HG03196 (cell line): ENCODE results near the gene AGPAT3.

ENCODE experiments used
- ATAC-seq: cut with Tn5 transposase; IDR thresholded peaks from one replicate; pipeline ENCODE4 v1.9.1; 2021; ENCODE audit not compliant: unreplicated experiment

AGPAT3 gene

DNA sequence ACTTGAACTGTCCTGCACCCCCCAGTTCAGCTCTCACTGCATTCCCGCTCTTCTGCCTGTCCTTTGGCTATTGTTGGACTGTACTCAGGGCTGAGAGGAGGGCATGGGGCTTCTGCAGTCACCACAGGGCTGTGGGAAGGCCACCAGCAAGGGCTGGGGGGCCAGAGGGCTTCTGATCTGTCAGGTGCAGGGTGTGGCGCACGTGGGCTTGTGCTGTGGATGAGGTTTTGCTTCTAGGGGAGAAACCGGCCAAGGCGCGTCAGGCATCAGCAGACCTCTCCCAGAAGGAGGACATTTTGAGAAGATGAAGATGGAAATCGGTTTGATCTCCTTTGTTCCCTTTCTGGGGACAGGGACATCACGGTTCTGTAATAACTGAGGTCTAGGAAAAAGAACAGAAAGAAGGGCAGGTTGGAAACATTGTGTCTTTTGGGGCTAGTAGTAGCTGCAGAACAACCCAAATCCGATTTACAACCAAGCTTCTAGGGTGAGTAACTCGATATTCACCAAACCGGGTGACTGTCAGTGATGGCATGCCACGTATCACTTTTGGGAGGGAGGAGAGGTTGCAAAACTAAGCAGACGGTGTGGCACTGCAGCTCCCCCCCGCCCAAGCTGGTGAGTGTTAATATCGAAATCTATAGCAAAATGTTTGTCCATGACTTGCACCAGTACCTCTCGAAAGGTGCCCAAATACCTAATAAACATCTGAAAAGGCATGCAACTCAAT, 40.9 kb downstream of the AGPAT3 start:
- no peak for ATAC-seq

DNA sequence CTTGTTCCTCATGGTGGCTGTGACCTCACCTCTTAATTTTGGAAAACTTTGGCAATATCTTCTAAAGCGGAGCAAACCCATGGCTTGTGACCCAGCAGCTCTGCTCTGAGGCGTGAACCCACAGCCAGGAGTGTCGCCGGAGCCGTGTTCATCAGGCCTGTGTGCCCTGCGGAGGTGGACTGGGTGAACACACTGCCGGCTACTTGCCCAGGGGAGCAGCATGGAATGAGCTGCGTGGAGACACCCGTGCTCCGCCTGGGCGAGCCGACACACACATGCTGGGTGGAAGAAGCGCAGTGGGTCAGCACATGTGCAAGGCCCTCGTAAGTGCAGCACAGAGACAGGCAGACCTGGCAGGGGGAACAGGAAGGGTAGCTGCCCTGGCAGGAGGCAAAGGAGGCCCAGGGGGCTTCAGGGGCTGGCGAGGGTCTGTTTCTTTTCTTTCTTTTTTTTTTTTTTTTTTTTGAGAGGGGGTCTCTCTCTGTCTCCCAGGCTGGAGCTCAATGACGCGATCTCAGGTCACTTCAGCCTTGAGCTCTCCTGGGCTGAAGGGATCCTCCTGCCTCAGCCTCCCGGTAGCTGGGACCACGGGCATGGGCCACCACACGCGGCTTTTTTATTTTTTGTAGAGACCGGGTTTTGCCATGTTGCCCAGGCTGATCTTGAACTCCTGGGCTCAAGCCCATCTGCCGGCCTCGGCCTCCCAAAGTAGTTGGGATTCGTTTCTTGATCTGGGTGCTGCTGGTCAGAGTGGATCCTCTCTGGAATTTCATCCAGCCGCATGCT, 41.8 kb downstream of the AGPAT3 start:
- ATAC-seq = no peak

DNA sequence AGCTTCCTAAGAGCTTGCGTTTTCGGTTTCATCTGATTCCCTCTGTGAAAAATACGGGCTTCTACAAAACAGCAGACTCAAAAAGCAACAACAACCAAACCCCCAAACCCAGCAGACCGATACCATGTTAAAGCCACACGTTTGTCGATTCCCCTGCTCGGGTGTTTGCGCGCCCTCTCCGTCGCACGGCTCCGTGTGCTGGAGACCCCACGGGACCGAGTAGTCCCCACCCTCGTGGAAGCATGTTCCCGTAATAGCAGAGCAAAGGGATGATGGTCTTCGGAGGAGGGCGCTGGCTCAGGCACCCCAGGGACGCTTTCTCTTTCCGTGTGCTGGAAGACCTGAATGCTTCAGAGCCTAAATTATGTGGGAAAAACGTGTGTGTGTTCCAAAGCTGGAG, 42.7 kb downstream of the AGPAT3 start:
- no peak for ATAC-seq

DNA sequence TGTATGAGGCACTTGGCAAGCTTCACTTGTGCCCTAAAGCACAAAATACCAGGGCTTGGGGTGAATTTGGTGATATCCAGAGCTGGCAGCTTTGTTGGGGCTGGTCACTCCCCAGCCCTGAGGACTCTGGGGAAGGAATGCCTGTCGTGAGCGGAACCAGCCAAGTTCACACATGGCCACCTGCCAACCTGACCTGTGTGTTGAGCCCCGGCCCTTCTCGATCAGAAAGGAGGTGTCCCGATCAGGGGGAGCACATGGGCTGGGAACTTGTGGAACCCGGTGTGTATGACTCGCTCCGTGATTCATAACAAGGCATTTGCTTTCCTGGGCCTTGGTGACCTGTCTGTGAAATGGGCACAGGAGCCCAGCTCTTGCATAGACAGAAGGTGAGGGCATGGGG, 43.1 kb downstream of the AGPAT3 start:
- no peak for ATAC-seq

DNA sequence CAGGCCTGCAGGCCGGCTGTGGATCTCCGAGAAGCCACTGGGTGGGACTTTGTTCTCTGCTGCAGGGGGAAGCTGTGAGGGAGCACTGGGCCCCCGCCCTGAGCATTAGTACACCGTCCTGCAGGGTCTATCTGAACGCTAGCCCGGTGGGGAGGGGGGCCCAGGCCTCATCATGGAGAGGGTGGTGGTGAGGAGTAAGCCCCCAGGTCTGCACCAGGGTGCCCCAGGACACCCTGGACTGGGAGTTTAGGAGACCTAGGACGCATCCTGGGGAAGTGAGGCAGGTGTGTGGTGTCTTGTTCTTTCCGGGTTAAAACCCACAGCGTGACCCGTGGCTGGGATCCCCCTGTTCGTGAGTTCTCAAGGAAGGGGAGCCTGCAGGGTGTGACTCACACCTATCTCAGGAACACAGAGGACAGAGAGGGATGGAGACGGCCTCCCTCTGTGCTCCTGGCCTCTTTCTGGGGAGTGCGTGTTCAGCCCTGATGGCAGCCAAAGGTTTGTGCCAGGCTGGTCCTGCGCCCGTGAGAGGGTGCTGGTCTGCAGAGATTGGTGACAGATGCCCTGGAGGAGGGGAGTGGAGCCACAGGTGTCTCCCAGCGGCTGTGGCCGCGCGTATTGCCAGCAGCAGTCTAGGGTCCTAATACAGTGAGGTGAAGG, 44.8 kb downstream of the AGPAT3 start:
- ATAC-seq = no peak

DNA sequence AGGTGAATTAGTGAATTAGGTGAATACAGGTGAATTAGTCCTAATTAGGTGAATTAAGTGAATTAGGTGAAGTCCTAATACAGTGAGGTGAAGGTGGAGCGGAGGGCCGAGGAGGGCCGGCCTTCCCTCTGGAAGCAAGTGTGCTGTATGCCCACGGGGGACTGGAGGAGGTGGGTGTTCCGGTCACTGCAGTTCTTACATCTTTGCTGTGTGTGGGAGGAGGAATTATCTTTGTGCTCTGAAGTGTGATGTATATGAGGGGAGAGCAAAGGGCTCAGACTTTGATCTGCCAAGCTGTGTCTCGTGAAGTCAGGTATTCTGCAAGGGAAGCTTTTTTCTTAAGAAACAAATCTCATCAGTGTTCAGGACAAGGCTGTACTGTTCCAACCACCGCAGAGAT, 45.4 kb downstream of the AGPAT3 start:
- ATAC-seq = no peak

DNA sequence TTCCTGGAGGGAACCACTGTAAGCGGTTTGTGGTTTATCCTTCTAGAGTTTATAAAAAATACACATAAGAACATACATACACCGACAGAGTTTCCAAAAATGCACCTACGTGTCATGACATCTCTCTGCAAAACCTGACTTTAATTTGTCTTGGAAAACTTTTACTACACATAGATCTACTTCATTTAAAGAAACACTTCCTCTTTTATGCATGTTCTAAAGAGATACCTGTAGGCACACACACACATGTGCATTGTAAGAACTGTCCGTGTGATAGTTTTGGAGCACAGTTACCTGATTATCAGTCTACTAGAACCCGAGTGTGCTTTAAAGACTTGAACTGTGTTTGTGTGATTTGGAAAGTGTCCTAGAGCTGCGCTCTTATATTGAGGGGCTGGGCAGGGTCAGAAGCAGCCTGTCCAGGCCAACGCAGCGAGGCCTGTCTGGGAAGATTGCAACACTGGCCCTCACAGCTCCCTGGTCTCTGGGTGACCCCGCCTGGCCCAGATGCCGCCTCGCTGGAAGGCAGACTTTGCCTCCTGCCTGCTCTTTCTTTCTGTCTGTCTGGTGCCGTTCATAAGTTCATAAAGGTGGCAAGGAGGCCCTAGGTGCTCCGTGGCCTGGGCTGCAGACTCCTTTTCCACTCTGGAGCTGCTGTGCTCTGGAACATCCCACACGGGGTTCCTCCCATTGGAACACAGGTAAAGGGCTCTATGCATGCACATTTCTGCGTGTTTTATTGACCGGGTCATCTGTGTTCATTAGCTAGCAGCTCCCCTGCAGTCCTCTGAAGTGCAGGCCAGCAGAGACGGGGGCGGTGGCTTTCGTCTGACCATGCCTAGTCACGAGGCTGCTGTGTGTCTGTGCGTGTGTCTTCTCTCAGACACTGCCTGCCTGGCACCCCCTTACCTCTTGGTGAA, 46.3 kb downstream of the AGPAT3 start:
- ATAC-seq = no peak

DNA sequence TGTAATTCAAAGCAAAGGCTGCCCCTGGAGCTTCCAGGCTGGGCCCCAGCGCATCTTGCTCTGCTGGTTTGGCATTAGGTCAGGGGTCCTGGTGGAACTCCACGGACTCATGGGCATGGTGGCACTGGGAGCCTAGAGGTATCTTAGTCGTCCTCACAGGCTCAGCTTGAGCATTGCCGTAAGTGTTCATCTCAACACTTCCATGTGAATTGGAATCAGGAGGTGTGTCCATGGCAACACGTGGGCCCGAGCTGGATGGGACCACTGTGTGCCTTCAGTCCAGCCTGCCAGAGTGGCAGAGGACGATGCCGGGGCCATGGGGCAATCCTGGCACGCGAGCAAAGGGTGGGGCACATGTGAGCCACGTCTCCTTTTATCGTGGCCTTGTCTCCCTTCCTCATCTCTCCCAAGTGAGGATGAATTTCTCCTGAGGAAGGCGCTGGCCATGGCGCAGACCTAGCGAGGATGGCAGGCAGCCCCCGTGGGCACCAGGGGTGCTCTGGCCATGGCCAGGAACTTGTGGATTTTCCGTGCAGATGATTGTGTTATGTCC, 47.0 kb downstream of the AGPAT3 start:
- ATAC-seq = no peak

DNA sequence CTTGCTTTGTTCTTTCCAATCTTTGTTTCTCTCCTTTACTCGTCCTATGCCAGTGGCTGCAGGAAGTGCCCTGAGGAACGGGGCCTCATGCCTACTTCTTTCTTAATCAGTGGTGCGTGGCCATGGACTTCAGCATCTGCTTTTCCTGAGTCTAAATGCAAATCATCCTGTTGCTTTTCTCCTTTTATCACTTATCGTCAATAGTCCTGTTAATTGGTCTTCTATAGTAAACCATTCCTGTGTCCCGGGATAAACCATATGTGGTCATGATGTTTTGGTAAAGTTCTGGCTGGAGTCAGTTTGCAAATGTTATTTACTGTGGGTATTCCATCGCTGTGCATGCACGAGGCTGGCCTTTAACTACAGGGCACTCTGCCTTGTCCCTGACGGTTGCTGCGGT, 47.5 kb downstream of the AGPAT3 start:
- no peak for ATAC-seq

DNA sequence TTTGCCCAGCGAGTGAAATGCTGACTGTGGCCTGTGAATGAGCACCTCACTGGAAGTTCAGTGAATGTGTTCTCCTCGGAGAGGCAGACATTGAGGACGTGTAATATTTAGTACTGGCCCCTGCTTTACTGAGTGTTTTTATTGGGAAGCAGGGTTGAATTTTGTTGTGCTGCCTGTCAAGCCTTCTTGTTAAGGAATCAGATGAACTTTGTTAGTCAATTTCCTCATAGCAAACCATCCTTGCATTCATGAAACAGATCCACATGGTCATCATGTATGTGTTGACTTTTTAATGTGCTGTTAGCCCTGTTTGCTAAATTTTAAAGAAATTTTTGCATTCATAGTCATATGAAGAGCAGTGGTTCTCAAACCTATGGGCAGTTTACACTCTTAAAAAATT, 47.9 kb downstream of the AGPAT3 start:
- ATAC-seq = no peak

DNA sequence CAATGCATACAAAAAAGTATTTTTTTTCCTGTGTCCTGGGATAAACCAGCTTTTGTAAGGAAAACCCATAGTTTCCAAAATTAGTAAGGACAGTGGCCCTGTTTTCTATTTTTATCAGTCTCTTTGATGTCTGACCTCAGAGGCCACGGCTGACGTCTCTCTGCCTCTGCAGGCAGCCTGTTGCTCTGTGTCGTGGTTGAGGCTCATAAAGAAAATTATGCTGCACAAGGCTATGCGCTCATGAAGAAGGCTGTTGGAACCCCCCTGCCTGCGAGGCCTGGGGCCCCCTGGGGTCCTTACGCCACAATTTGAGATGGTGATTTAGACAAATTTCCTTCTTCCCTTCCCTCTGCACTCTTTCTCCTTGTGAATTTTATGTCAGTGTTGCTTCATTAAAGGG, 48.9 kb downstream of the AGPAT3 start:
- ATAC-seq = no peak

DNA sequence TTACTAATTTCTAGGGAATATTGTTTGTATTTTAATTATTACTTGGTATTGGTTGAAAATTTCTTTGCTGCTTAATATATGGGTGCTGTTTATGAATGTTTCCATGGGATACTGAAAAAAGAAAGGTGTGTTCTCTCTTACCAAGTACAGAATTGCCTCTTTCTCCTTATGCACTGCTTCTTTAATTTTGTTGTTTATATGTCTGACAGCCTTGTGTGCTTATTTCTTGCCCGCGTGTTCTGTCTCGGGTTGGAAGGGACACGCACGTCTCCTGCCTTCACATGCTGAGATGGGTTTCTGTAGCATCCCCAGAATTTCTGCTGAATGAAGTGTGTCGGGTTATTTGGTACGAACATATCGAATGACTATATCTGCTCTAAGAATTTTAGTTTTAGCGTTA, 51.1 kb downstream of the AGPAT3 start:
- ATAC-seq = no peak

DNA sequence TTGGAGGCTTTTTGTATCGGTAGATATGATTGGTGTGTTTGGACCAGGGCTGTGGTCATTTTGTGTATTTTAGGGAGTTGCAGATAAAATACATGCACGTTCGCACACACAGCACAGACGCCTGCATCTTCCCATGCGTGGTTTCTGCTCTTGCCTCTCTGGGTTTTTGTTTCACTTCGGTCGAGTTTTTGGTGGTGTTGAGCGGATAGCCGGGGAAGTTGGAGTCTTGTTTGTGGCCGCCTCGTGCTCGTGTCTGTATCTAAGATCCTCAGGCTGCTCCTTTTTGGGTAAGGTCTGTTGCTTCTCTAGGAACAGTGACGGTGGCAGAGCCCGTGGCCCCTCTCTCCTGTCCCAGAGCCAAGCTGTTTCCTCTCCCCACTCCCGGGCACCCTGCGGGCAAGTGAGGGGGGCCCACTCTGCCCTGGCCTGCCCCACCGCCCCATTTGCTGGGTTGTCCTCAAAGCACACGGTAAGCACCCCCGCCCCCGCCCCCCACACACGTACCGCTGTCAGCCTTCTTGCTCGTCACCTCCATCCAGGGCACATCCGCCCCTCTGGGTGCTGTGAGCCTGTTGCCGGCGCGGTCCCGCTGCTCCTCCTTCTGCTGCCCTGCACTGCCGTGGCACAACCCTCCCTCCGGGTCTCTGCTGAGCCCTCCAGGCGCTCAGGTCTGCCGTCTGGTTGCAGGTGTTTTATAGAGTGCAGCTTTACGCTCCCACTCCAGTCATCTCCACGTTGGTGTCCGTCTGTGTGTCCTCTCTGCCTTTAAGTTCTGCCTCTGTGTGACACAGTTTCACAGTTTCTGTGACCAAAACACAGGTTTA, 51.9 kb downstream of the AGPAT3 start:
- no peak for ATAC-seq

DNA sequence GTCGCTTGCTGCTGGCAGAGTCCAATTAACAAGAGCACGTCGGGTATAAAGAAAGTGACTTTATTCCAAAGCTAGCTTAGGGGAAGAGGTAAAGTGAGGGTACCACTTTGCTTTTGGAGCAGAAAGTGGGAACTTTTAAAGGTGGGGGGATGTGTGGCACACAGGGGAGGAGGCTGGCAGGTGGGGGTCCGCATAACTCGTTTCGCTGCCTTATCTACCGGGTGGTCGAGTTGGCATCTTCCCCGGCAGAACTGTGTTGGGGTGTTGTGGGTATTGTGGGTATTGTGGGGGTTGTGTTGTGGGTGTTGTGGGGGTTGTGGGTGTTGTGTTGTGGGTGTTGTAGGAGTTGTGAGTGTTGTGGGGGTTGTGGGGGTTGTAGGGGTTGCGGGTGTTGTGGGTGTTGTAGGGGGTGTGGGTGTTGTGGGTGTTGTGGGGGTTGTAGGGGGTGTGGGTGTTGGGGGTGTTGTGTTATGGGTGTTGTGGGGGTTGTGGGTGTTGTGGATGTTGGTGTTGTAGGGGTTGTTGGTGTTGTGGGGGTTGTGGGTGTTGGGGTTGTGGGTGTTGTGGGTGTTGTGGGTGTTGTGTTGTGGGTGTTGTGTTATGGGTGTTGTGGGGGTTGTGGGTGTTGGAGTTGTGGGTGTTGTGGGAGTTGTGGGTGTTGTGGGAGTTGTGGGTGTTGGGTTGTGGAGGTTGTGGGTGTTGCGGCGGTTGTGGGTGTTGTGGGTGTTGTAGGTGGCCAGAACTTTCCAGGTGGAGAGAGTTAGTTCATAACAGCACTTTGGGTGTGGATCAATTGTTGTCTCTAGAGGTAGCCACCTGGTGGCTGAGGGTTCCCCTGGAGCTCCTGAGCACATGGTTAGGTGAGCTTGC, 52.7 kb downstream of the AGPAT3 start:
- ATAC-seq = no peak

DNA sequence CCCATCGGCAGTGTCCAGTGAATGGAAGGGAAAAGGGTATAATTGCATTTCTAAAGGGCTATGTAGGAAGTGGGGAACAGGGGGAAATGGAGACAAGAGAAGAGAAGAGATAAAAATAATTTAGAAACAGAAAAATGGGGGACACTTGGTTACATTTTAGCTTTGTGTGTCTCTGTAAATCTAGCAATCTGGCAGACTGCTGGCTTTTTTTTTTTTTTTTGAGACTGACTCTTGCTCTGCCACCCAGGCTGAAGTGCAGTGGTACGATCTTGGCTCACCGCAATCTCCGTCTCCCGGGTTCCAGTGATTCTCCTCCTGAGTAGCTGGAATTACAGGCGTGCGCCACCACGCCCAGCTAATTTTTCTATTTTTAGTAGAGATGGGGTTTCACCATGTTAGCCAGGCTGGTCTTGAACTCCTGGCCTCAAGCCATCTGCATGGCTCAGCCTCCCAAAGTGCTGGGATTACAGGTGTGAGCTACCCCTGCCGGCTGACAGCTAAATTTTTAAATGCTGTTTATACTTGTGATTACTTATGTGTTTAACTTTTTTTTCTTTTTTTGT, 53.4 kb downstream of the AGPAT3 start:
- no peak for ATAC-seq

DNA sequence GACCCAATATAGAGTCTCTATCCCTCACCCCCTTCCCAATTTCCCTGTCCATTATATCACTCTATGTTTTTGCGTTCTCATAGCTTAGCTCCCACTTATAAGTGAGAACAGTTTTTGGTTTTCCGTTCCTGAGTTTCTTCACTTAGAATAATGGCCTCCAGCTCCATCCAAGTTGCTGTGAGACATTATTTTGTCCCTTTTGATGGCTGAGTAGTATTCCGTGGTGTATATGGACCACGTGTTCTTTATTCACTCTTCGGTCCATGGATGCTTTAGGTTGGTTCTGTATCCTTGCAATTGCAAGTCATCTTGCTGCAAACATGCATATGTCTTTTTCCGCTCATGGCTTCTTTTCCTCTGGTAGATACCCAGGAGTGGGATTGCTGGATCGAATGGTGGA, 54.3 kb downstream of the AGPAT3 start:
- no peak for ATAC-seq

DNA sequence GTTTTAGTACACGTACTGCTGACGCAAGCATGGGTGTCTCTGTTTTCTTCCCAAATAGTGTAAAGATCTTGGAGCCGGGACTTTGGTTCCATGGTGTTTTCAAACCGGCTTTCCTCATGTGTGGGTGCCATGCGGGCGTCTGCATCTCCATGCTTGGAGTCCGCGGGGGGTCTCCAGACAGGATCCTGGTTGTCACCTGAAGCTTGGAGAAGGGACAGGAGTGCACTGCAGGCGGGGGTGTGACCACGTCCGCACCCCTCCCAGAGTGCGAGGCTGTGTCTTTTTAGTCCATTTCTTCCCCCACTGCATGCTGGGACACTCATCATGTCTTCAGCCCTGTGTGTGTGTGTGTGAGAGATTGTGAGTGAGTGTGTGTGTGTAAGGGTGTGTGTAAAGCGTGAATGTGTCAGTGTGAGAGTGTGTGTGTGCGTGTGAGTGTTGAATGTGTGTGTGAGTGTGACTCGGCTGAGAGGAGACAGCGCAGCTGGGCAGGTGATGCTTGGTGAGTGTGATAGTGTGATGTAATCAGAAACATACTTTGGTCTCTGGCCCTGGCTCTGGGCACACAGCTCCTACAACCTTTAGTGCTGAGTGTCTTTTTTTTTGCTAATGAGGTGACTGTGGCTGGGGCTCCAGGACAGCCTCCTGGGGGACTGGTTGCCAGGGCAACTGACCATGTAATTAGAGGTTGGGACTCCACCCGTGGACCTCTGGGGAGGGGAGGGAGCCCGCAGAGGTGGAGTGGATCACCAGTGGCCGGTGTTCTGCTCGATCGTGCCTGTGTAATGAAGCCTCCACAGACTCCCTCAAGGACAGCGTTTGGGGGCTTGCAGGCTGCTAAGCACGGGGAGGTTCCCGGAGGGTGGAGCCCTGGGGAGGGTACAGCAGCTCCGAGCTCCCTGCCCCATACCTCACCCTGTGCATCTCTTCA, 55.1 kb downstream of the AGPAT3 start:
- no peak for ATAC-seq

DNA sequence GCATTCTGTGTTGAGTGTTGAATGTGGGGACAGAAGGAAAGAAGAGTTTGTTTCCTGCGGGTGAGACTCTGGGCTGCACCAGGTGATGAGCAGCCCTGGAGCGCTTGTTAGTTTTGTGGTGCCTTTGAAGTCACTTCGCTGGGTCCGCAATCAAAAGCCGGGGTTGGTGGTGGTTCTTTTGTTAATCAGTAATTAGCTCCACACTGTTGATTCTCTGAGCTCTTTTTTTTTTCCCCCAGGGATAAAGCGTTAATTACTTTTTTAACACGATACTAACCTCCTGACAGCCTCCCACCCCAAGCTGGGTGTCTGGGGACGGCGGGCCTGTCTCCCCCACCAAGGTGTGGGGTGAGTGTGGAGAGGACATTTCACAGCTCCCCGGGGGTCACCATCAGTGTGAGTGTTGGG, 56.6 kb downstream of the AGPAT3 start:
- no peak for ATAC-seq
